ENCODE measurements around the gene CYTL1.
"Not testable (repeated sequence)": the region's sequence is repeated elsewhere in the genome, so short reads cannot be mapped to it uniquely, and the experiment has no call there.

The CYTL1 gene

GRCh38 chr4:5019274-5019673 lies at the start of gene CYTL1:
CYTL1 (minus strand) TSS chr4:5019458; CDS start chr4:5019445, 13 bp downstream.
- DNase-seq = no peak

- DNase-seq = no peak
Observed at GRCh38 chr4:5067908-5068307, 48.6 kb upstream of the CYTL1 start.

GRCh38 chr4:5066968-5067367 lies 47.7 kb upstream of the CYTL1 start:
- not testable (repeated sequence) for DNase-seq

- no peak for DNase-seq
Observed at GRCh38 chr4:5066101-5066500, 46.8 kb upstream of the CYTL1 start.

- no peak for DNase-seq
Observed at GRCh38 chr4:5055411-5055810, 36.2 kb upstream of the CYTL1 start.

- DNase-seq = no peak
Observed at GRCh38 chr4:5054532-5054931, 35.3 kb upstream of the CYTL1 start.

- DNase-seq = no peak
Observed at GRCh38 chr4:5052726-5053425, 33.6 kb upstream of the CYTL1 start.

- no peak for DNase-seq
Observed at GRCh38 chr4:5052204-5052702, 33.0 kb upstream of the CYTL1 start.

GRCh38 chr4:5051278-5052203 lies 32.3 kb upstream of the CYTL1 start, which contains the start of gene STK32B:
STK32B (plus strand) TSS chr4:5051480.
- peak; percentile 30 to 56 for DNase-seq

- peak; percentile 47 to 72 for DNase-seq
Observed at GRCh38 chr4:5050520-5051277, 31.4 kb upstream of the CYTL1 start.

- DNase-seq = no peak
Observed at GRCh38 chr4:5048721-5049120, 29.5 kb upstream of the CYTL1 start.

- DNase-seq = peak; percentile 82 to 87
Observed at GRCh38 chr4:5045097-5045496, 25.8 kb upstream of the CYTL1 start.

- DNase-seq = no peak
Observed at GRCh38 chr4:5044341-5044740, 25.1 kb upstream of the CYTL1 start.

- DNase-seq = no peak
Observed at GRCh38 chr4:5043579-5043978, 24.3 kb upstream of the CYTL1 start.

- DNase-seq = no peak
Observed at GRCh38 chr4:5041699-5042098, 22.4 kb upstream of the CYTL1 start.

- no peak for DNase-seq
Observed at GRCh38 chr4:5040856-5041620, 21.8 kb upstream of the CYTL1 start.

GRCh38 chr4:5039800-5040199 lies 20.5 kb upstream of the CYTL1 start:
- DNase-seq = no peak

- DNase-seq = peak; percentile 83 to 88
Observed at GRCh38 chr4:5037553-5038551, 18.6 kb upstream of the CYTL1 start.

- DNase-seq = peak; percentile 27 to 30
Observed at GRCh38 chr4:5036239-5036638, 17.0 kb upstream of the CYTL1 start.

- DNase-seq = no peak
Observed at GRCh38 chr4:5034206-5034605, 14.9 kb upstream of the CYTL1 start.
